K562 (cell line): ENCODE measurements around the gene FAM219A. TPM values are rescaled to one million over a fixed set of nuclear protein-coding genes. Genes with fewer than 3 reads are reported as not detected.

Experiments
- ATAC-seq: fragments of 200-7000 bp; cut with Tn5 transposase; 3 replicates; pipeline ENCODE4 v1.9.1; 2020; ENCODE audit warnings: moderate library complexity
- BruUV-seq: library from RNA; stranded (reverse); fragments of 400-500 nt; replicated peaks from 2 replicates; lab custom pipeline; 2021; lab: Mats Ljungman, UMichigan
- CTCF ChIA-PET: fragments of 300-600 bp; formaldehyde crosslinking; extraction: SDS; loops from one replicate; lab custom pipeline; 2021; ENCODE audit warnings: low intra/inter-chr PET ratio; lab: Yijun Ruan, JAX
- POLR2A ChIA-PET: fragments of 300-600, 350-650 bp; sonication (Branson Sonifier 250); formaldehyde crosslinking; extraction: SDS; loops from one replicate; lab custom pipeline; 2021; ENCODE audit warnings: antibody characterized with exemption, inconsistent platforms; lab: Yijun Ruan, JAX
- DNase-seq, 4 experiments: peaks; one replicate each; pipeline versions ENCODE4 v3.0.0 to v3.0.0-alpha.2; 2011 to 2018; ENCODE audit warnings: low spot score in 3 of 4, mixed read lengths in 3 of 4; ENCODE audit errors: extremely low read depth in 1 of 4
- FAIRE-seq: peaks from 2 replicates; lab custom pipeline; 2011; peaks lifted over from hg19 to GRCh38; lab: Jason Lieb, UNC
- H2AFZ ChIP-seq: 2 replicates; pipeline ENCODE4 v1.6.0; 2011; ENCODE audit warnings: low read depth, low read length, control low read depth, inconsistent platforms
- H3K27ac ChIP-seq: fragments of 200-600 bp; 3 replicates; pipeline ENCODE4 v1.8.0; 2011; ENCODE audit warnings: low read depth, mild to moderate bottlenecking, control low read depth, inconsistent platforms, low read length, moderate library complexity, mixed read lengths; ENCODE audit errors: extremely low read depth
- H3K27me3 ChIP-seq, 2 experiments: fragments of 300-600 bp in 1 of 2; 2 replicates in 1 of 2; 3 replicates in 1 of 2; pipeline versions ENCODE4 v1.6.0 to v1.8.0; 2011; ENCODE audit warnings: inconsistent platforms in 2 of 2, low read length in 2 of 2, mild to moderate bottlenecking in 1 of 2, mixed read lengths in 1 of 2, moderate library complexity in 1 of 2; ENCODE audit not compliant: control insufficient read depth in 2 of 2, insufficient read depth in 2 of 2
- H3K36me3 ChIP-seq: fragments of 300-600 bp; 3 replicates; pipeline ENCODE4 v1.8.0; 2011; ENCODE audit warnings: mild to moderate bottlenecking, low read length, inconsistent platforms; ENCODE audit not compliant: control insufficient read depth, insufficient read depth
- H3K4me1 ChIP-seq, 2 experiments: fragments of 200-600 bp in 1 of 2; replicated peaks in 1 of 2; 2 replicates in 1 of 2; 3 replicates in 1 of 2; pipeline versions ENCODE4 v1.5.1 to v1.8.0; 2011; ENCODE audit warnings: inconsistent platforms in 2 of 2, low read length in 2 of 2, mild to moderate bottlenecking in 1 of 2, mixed read lengths in 1 of 2, moderate library complexity in 1 of 2; ENCODE audit not compliant: control insufficient read depth in 2 of 2, insufficient read depth in 2 of 2
- H3K4me2 ChIP-seq: 2 replicates; pipeline ENCODE4 v1.6.1; 2011; ENCODE audit warnings: low read length, control low read depth, inconsistent platforms, mixed read lengths; ENCODE audit not compliant: insufficient read depth
- H3K4me3 ChIP-seq: fragments of 200-600 bp; sonication (generic), shearing (Covaris generic); 2 replicates; pipeline ENCODE4 v1.5.1; 2016; ENCODE audit warnings: control low read depth, inconsistent platforms
- H3K79me2 ChIP-seq: fragments of 200-600 bp; 3 replicates; pipeline ENCODE4 v1.8.0; 2011; ENCODE audit warnings: low read length, inconsistent platforms; ENCODE audit not compliant: control insufficient read depth, insufficient read depth
- H3K9ac ChIP-seq, 2 experiments: 2 replicates each; pipeline versions ENCODE4 v1.6.0 to v1.6.1; 2011; ENCODE audit warnings: low read depth in 2 of 2, low read length in 2 of 2, control low read depth in 1 of 2, inconsistent platforms in 1 of 2, mild to moderate bottlenecking in 1 of 2, mixed read lengths in 1 of 2; ENCODE audit not compliant: insufficient read depth in 1 of 2
- H3K9me1 ChIP-seq: one replicate; pipeline ENCODE4 v1.6.0; 2011; ENCODE audit warnings: inconsistent platforms, mild to moderate bottlenecking, low read length, moderate library complexity; ENCODE audit not compliant: control insufficient read depth, insufficient read depth
- H3K9me3 ChIP-seq: replicated peaks from 2 replicates; pipeline ENCODE4 v1.5.1; 2011; ENCODE audit warnings: low read depth, low read length, inconsistent platforms; ENCODE audit not compliant: control insufficient read depth, insufficient read depth
- H4K20me1 ChIP-seq: replicated peaks from 2 replicates; pipeline ENCODE4 v1.6.1; 2011; ENCODE audit warnings: low read length, inconsistent platforms, mixed read lengths; ENCODE audit not compliant: control insufficient read depth, insufficient read depth
- BCL6 ChIP-seq: fragments of 250-450 bp; sonication (Bioruptor Pico); IDR thresholded peaks from 2 replicates; pipeline ENCODE4 v1.4.0; 2020
- CCNT2 ChIP-seq: IDR thresholded peaks from 2 replicates; pipeline ENCODE4 v1.6.1; 2011; ENCODE audit warnings: borderline replicate concordance, low read depth, mild to moderate bottlenecking, moderate library complexity, mixed read lengths, low read length; ENCODE audit not compliant: insufficient read length; ENCODE audit errors: extremely low read depth
- POLR3G ChIP-seq: IDR thresholded peaks from 2 replicates; pipeline ENCODE4 v1.6.1; 2011; ENCODE audit not compliant: insufficient read length, insufficient replicate concordance; ENCODE audit errors: extremely low read depth
- SRF ChIP-seq, 2 experiments: fragments of 250-450, 450-650 bp in 1 of 2; sonication (Bioruptor Pico) in 1 of 2; sonication (generic) in 1 of 2; formaldehyde crosslinking; IDR thresholded peaks; 2 replicates each; pipeline versions ENCODE4 v1.5.0 to v1.5.1; 2020 to 2022; ENCODE audit warnings: mild to moderate bottlenecking in 1 of 2, missing genetic modification reagents in 1 of 2
- ZBTB8A ChIP-seq: fragments of 450-650 bp; IDR thresholded peaks from 2 replicates; pipeline ENCODE4 v1.6.1; 2018; ENCODE audit warnings: mild to moderate bottlenecking, moderate library complexity; ENCODE audit not compliant: partially characterized antibody
- ZNF696 ChIP-seq: fragments of 250-450 bp; sonication (Bioruptor Pico); conservative IDR thresholded peaks from 2 replicates; pipeline ENCODE4 v1.4.0; 2020; ENCODE audit warnings: mild to moderate bottlenecking, moderate library complexity
- WGBS: fragments of 100-300 bp; shearing (Covaris generic); methylation state at CpG from one replicate; pipeline ENCODE4 v1.1.6; 2016; ENCODE audit warnings: low coverage, mixed read lengths; ENCODE audit not compliant: insufficient coverage; ENCODE audit errors: missing lambda C conversion rate; 5-methylcytosine and 5-hydroxymethylcytosine counted together
- in situ Hi-C: fragments of 300-500 bp; cut with MboI; formaldehyde crosslinking; loops from 4 replicates; pipeline ENCODE4 v1.15.0; 2018; ENCODE audit warnings: inconsistent platforms, mixed read lengths
- intact Hi-C: fragments of 100-400 bp; cut with micrococcal nuclease; formaldehyde crosslinking; loops from 2 replicates; pipeline ENCODE4 v1.14.2; 2022
- polyA plus RNA-seq, 8 experiments: library from polyadenylated mRNA; depleted of rRNA in 4 of 8; stranded (reverse) in 5 of 8; unstranded in 3 of 8; fragments of >200 nt; fragmentation: Nextera tagmentation in 2 of 8; fragmentation: Illumina TruSeq in 1 of 8; extraction: Ambion mirVana in 2 of 8; extraction: Trizol in 1 of 8; gene quantifications; 2 replicates each; pipeline versions ENCODE4 v1.2.1 to v1.2.3, GENCODE V29; 2011 to 2014; ENCODE audit warnings: inconsistent platforms in 1 of 8, missing spikeins in 1 of 8
- total RNA-seq, 7 experiments: library from RNA; depleted of rRNA in 6 of 7; stranded (reverse); fragments of >200 nt in 6 of 7; fragmentation: Illumina TruSeq in 2 of 7; extraction: Trizol in 2 of 7; gene quantifications; 2 replicates each; pipeline versions ENCODE4 v1.2.1 to v1.2.3, GENCODE V29; 2011 to 2021; ENCODE audit warnings: low replicate concordance in 1 of 7
- TF ChIP-seq, protein P1 (sequence below): fragments of 450-650 bp; IDR thresholded peaks from 2 replicates; pipeline ENCODE4 v1.6.1; 2017; ENCODE audit warnings: mild to moderate bottlenecking, moderate library complexity
- TF ChIP-seq, protein P2 (sequence below): fragments of 450-650 bp; IDR thresholded peaks from 2 replicates; pipeline ENCODE4 v1.6.1; 2018; ENCODE audit warnings: mild to moderate bottlenecking, low read depth; ENCODE audit not compliant: partially characterized antibody

FAM219A gene
- total and polyA plus RNA-seq, 9 of the 15 experiments (the other 6 are each of a cell fraction or from before 2014, with no cell fraction given): 0.63 to 8.6 (median 2.9) TPM

GRCh38 chr9:34428325-34428958 is 29.9 kb downstream of the FAM219A start:
- Histone ChIP-seq H3K27ac (no peak overlapping the region), H3K9me1 (no peaks in the 10 kb centered on the region), H3K9ac (no peak overlapping the region), H3K4me1 (peaks cover 0 to 2% of the 10 kb centered on the region in 2 experiments; a peak in 3 of 5 replicates), H3K9me3 (no peaks in the 10 kb centered on the region), H3K79me2 (no peaks in the 10 kb centered on the region), H3K36me3 (no peaks in the 10 kb centered on the region), H3K4me2 (no peak overlapping the region), H2AFZ (no peak overlapping the region), H3K4me3 (no peak overlapping the region), H3K27me3 (no peaks in the 10 kb centered on the region), H4K20me1 (peaks cover 4% of the 10 kb centered on the region; the same call in 1 of the 2 replicates)
- BruUV-seq: no TSS peak
- DNase-seq (no peak), ATAC-seq (no peak), FAIRE-seq (no peak)
- TF ChIP-seq, protein P1, sequence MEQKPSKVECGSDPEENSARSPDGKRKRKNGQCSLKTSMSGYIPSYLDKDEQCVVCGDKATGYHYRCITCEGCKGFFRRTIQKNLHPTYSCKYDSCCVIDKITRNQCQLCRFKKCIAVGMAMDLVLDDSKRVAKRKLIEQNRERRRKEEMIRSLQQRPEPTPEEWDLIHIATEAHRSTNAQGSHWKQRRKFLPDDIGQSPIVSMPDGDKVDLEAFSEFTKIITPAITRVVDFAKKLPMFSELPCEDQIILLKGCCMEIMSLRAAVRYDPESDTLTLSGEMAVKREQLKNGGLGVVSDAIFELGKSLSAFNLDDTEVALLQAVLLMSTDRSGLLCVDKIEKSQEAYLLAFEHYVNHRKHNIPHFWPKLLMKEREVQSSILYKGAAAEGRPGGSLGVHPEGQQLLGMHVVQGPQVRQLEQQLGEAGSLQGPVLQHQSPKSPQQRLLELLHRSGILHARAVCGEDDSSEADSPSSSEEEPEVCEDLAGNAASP: no peak
- TF ChIP-seq ZNF696 (CRISPR knock-in tag) (no peak), POLR3G (no peak), ZBTB8A (no peak), SRF (CRISPR knock-in tag; IDR thresholded peaks at IDR 0.05) (no peak), CCNT2 (no peak), BCL6 (CRISPR knock-in tag) (no peak)
- TF ChIP-seq, protein P2, sequence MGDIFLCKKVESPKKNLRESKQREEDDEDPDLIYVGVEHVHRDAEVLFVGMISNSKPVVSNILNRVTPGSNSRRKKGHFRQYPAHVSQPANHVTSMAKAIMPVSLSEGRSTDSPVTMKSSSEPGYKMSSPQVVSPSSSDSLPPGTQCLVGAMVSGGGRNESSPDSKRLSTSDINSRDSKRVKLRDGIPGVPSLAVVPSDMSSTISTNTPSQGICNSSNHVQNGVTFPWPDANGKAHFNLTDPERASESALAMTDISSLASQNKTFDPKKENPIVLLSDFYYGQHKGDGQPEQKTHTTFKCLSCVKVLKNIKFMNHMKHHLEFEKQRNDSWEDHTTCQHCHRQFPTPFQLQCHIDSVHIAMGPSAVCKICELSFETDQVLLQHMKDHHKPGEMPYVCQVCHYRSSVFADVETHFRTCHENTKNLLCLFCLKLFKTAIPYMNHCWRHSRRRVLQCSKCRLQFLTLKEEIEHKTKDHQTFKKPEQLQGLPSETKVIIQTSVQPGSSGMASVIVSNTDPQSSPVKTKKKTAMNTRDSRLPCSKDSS: no peak
- ChIA-PET CTCF (no interaction called here), POLR2A (no interaction called here)
- in situ Hi-C loops (loop anchor here (10.0 kb wide), 1 partner anchor 66 kb away; no protein-coding TSS in a partner anchor), intact Hi-C loops (no loop called here)
- WGBS: 80% methylated on average over 2 of the region's 2 CpGs
